AG04449 (cell line): ENCODE data around the gene YBX2.

ENCODE experiments used
- CTCF ChIA-PET: fragments of 350-600 bp; formaldehyde crosslinking; extraction: SDS; loops from one replicate; lab custom pipeline; 2021; ENCODE audit warnings: antibody characterized with exemption; lab: Yijun Ruan, JAX
- POLR2A ChIA-PET: fragments of 400-600, 350-600 bp; formaldehyde crosslinking; extraction: SDS; loops from one replicate; lab custom pipeline; 2020; ENCODE audit warnings: antibody characterized with exemption, inconsistent platforms; lab: Yijun Ruan, JAX
- DNase-seq: peaks from one replicate; pipeline ENCODE4 v3.0.0-alpha.2; 2010; ENCODE audit warnings: low read depth, low spot score
- H3K4me3 ChIP-seq: 2 replicates; pipeline ENCODE4 v1.5.1; 2011; ENCODE audit warnings: low read depth, mild to moderate bottlenecking, control low read depth, low read length
- TF ChIP-seq, protein P1 (sequence below): IDR thresholded peaks from one replicate; pipeline ENCODE4 v1.5.1; 2011; ENCODE audit warnings: mild to moderate bottlenecking, moderate library complexity, low read length, control low read depth, inconsistent platforms; ENCODE audit not compliant: insufficient read depth; ENCODE audit errors: missing control alignments

Gene YBX2

DNA sequence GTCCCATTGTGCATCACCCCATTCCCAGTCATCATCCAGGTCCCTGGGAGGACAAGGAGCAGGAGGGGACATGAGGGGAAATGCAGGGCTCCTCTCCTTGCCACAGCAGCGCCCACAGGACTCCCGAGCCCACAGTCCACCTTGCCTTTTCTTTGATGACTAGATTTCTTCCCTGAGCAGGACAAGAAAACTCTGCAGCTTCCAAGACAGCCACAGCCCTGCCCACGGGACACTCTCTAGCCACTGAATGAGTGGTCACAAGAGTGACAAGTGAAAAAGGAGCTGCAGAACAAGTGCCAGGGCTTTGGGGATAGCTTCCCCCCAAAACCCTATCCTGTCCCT lies 30.0 kb upstream of the YBX2 start:
- no peak for DNase-seq
- no peak overlapping the region for H3K4me3 ChIP-seq
- ChIA-PET POLR2A (interaction anchor here (1.1 kb wide), 1 partner anchor 251 kb away, joined by 3 read pairs; no protein-coding TSS in a partner anchor), CTCF (interaction anchor here (0.6 to 4.9 kb wide), 15 partner anchors 9 to 362 kb away, joined by 3 to 39 read pairs (median 4); partner anchors contain the start of genes ACAP1, GPS2, SENP3 and SLC16A13)
- TF ChIP-seq, protein P1, sequence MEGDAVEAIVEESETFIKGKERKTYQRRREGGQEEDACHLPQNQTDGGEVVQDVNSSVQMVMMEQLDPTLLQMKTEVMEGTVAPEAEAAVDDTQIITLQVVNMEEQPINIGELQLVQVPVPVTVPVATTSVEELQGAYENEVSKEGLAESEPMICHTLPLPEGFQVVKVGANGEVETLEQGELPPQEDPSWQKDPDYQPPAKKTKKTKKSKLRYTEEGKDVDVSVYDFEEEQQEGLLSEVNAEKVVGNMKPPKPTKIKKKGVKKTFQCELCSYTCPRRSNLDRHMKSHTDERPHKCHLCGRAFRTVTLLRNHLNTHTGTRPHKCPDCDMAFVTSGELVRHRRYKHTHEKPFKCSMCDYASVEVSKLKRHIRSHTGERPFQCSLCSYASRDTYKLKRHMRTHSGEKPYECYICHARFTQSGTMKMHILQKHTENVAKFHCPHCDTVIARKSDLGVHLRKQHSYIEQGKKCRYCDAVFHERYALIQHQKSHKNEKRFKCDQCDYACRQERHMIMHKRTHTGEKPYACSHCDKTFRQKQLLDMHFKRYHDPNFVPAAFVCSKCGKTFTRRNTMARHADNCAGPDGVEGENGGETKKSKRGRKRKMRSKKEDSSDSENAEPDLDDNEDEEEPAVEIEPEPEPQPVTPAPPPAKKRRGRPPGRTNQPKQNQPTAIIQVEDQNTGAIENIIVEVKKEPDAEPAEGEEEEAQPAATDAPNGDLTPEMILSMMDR: no peak

DNA sequence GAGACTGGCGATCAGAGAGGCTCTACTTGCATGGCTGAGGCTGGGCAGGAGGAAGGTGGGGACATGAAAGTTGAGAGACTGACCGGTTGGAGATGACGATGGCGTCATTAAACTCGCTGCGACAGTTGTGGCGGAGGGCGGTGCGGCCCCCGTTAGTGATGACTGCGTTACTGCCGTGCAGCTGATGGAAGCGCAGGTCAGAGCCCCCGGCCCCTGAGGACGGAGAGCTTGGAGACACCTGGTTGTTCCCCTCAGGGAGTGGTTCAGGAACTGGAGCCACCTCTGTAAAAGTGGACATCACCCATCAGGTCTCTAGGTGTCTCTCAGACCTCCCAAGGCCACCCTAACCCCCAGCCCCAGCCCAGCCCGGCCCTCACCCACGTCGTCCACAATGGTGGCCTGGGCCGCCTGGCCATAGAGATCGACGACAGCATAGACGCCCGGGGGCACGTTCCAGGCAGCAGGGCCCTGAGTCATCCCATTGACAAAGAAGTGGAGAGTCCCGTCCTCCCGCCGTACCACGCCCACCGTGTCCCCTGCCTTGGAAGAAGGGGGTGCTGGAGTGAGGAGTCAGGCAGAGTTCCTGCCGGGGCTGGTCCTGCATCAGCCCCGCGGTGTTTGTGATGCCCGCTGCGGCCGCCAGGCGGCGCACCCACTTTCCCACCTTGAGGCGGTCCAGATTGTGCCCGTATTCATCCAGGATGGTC lies 29.4 kb upstream of the YBX2 start:
- no peak overlapping the region for H3K4me3 ChIP-seq
- DNase-seq: no peak
- TF ChIP-seq, protein P1: peak; percentile 89
- POLR2A ChIA-PET: interaction anchor here (0.5 to 1.1 kb wide), 2 partner anchors 234 to 251 kb away, joined by 3 read pairs; no protein-coding TSS in a partner anchor
- CTCF ChIA-PET: interaction anchor here (0.8 to 4.9 kb wide), 11 partner anchors 9 to 363 kb away, joined by 3 to 39 read pairs (median 4); partner anchors contain the start of genes ACAP1, GPS2, SENP3 and SLC16A13

DNA sequence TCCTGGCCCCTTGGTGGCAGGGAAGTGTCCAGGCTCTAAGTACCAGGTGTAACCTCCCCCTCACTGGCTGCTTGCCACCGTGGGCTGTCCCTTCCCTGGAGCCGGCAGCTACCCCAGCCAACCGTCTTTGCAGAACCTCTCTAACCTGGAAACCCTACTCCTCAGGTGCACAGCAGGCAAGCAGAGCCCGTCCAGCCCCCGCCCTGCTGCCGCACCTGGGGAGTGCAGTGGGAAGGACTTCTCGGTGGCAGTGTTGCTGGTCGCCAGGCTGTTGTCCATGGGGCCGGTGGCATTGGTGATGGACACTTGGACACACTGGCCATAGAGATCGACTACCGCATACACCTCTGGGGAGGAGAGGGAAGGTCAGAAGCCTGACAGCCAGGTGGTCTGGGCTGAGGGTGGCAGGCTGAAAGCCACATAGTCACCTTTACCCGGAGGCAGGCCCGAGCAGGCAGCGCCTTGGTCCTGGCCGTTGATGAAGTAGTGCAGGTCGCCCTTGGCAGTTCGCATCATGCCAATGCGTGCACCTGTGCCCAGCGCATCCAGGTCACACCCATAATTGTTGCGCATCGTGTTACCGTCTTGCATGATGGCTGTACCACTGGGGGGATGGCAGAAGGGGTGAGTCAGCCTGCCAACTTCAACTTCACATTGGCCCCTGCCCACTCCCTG lies 28.2 kb upstream of the YBX2 start:
- no peak for DNase-seq
- ChIA-PET POLR2A (no interaction called here), CTCF (interaction anchor here (1.4 to 4.9 kb wide), 5 partner anchors 7 to 238 kb away, joined by 4 to 39 read pairs (median 20); partner anchors contain the start of genes GPS2 and SENP3)
- TF ChIP-seq, protein P1: no peak
- H3K4me3 ChIP-seq: no peak overlapping the region

DNA sequence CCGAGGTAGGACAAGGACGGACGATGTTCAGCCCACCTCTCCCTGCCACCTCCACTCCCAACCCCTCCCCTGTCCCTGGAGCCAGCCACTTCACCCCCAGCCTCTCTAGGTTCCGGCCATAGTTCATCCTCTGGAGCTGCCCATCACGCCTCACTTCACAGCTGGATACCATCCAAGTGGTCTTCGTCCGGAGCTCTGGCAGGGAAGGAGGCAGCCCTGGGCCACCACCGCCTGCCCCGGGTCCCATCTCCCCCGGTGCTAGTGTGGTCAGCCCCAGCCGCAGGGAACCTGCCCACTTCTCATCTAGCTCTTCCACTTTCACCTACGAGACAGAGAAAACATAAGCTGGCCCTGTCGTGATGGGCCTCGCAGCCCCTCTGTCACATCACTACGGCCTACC lies 27.0 kb upstream of the YBX2 start:
- H3K4me3 ChIP-seq: no peak overlapping the region
- TF ChIP-seq, protein P1: no peak
- POLR2A ChIA-PET: no interaction called here
- DNase-seq: no peak
- CTCF ChIA-PET: interaction anchor here (0.8 to 2.9 kb wide), 4 partner anchors 24 to 276 kb away, joined by 3 to 9 read pairs (median 5); no protein-coding TSS in a partner anchor

DNA sequence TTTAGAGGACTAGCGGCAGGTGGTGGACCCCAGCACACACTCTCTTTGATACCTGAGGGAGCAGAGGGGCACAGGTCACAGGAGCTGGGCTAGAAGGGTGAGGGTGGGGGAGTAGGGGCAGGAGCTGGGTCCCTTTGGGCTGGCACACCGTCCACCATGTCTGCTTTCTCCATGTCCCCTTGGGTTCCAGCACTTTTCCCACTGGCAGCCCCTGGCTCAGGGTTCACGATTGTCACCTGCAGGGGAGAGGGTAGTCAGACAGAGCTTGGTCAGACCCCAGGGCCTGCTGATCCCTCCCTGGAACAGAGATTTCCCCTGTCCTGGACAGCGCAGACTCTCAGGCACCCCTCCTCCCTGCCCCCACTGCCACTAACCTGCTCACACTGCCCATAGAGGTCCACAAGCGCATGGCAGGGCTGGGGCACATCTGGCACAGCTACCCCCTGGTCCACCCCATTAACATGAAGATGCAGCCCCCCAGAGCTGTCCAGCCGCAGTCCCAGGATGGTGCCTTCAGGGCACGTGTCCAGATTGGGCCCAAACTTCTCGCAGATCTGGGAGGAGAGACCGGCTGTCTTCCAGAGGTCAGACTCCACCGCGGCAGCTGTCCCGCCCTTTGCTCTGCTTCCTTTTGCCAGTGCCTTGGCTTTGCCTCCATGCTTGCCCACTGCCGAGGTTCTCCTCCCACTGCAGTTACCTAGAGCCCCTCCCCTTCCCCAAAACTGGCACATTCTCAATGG lies 23.9 kb upstream of the YBX2 start:
- ChIA-PET CTCF (interaction anchor here (0.9 to 5.8 kb wide), 2 partner anchors 7 to 11 kb away, joined by 5 to 39 read pairs; partner anchors contain the start of gene NEURL4), POLR2A (interaction anchor here (1.2 kb wide), 1 partner anchor 11 kb away, joined by 6 read pairs; the partner anchor contains the start of gene NEURL4)
- DNase-seq: no peak
- H3K4me3 ChIP-seq: no peak overlapping the region
- TF ChIP-seq, protein P1: no peak
